ENCODE measurements around the gene ZFYVE21.

GRCh38 chr14:103716091-103716801, 636 bp downstream of the ZFYVE21 start:
- TF ChIP-seq CTCF (IDR thresholded peaks at IDR 0.05) (no peak), POLR2A (IDR thresholded peaks at IDR 0.05) (no peak)
